ENCODE data around the gene DEPDC5. TPM values are rescaled to one million over a fixed set of nuclear protein-coding genes. Genes with fewer than 3 reads are reported as not detected.

Gene DEPDC5
- total RNA-seq, 1 experiment from 2014 or later, result 13.3 TPM

DNA sequence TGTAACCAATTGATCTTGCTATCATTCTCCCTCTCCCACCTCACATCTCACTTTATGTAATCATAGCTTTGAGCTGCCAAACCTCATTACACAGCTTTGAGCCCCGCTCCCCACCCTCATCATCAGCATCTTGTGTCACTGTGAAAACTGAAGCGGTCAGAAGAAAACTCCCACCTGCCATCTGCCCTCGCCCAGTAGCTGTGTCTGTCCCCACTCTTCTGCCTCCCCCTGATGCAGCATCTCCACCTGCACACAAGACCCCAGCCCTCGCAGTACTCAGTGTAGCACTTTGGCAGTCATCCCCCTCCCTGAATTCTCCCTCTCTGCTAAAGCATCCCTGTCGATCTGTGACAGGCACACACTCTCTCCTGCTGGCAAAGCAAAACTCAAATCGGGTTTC is 130.2 kb downstream of the DEPDC5 start:
- CTCF ChIA-PET, result interaction anchor here (0.5 to 1.4 kb wide), 2 partner anchors 13 to 722 kb away, joined by 3 to 4 read pairs; no protein-coding TSS in a partner anchor
- intact Hi-C loops (cut with micrococcal nuclease), result no loop called here
- no peaks in the 10 kb centered on the region for H3K27me3 Mint-ChIP-seq (ENCODE audit: insufficient read depth, unreplicated experiment)
- POLR2A ChIA-PET, result no interaction called here
- no peak for DNase-seq (ENCODE audit: unreplicated experiment)
- H3K36me3 Mint-ChIP-seq (ENCODE audit: insufficient read depth, unreplicated experiment), result peaks cover 41% of the 10 kb centered on the region
- H3K4me1 Mint-ChIP-seq (ENCODE audit: insufficient read depth, unreplicated experiment), result no peaks in the 10 kb centered on the region
- no peaks in the 10 kb centered on the region for H3K9me3 Mint-ChIP-seq (ENCODE audit: unreplicated experiment)
- TF ChIP-seq, protein P1, sequence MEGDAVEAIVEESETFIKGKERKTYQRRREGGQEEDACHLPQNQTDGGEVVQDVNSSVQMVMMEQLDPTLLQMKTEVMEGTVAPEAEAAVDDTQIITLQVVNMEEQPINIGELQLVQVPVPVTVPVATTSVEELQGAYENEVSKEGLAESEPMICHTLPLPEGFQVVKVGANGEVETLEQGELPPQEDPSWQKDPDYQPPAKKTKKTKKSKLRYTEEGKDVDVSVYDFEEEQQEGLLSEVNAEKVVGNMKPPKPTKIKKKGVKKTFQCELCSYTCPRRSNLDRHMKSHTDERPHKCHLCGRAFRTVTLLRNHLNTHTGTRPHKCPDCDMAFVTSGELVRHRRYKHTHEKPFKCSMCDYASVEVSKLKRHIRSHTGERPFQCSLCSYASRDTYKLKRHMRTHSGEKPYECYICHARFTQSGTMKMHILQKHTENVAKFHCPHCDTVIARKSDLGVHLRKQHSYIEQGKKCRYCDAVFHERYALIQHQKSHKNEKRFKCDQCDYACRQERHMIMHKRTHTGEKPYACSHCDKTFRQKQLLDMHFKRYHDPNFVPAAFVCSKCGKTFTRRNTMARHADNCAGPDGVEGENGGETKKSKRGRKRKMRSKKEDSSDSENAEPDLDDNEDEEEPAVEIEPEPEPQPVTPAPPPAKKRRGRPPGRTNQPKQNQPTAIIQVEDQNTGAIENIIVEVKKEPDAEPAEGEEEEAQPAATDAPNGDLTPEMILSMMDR (IDR thresholded peaks at IDR 0.05; ENCODE audit: unreplicated experiment), result no peak
- no TSS peak for BruUV-seq (replicated peaks)
- H3K27ac Mint-ChIP-seq (ENCODE audit: low read depth, unreplicated experiment), result no peak overlapping the region
- H3K4me3 Mint-ChIP-seq (ENCODE audit: unreplicated experiment), result no peak overlapping the region

DNA sequence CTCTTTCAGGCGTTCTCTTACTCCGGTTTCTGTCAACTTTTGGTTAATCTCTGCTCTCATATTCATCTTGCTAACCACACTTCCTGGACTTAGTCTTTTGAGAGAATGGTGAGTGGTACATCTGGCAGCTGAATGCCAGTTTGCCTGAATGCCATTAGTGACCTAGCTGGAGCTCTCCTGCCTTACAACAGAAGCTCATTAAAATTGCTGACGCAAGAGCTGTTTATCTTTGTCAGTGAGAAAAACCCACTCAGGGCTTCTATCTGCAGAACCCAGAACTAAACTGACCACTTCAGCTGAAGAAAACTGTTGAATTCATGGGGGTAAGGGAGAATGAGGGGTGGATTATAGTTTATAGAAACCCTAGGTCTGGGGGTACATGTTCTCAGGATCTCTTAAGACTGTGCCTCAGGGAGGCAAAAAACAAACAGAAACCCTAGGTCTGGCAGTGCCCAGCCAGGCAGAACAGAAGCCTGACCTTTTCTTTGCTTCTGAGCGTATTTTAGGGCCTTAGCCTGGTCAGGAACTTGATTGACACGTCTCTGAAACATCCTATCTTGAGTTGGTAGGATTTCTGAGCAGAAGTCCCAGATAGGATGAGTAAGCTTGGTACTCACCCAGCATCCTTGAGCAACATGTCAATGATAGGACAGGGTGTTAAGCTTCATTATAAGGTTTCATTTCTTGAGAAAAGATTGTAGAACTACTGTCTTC is 137.7 kb downstream of the DEPDC5 start:
- no peak for DNase-seq (ENCODE audit: unreplicated experiment)
- H3K9me3 Mint-ChIP-seq (ENCODE audit: unreplicated experiment), result no peaks in the 10 kb centered on the region
- ChIA-PET POLR2A (interaction anchor here (0.7 kb wide), 1 partner anchor 731 kb away, joined by 3 read pairs; no protein-coding TSS in a partner anchor), CTCF (interaction anchor here (0.5 to 1.4 kb wide), 3 partner anchors 79 to 330 kb away, joined by 3 read pairs; no protein-coding TSS in a partner anchor)
- no peaks in the 10 kb centered on the region for H3K27me3 Mint-ChIP-seq (ENCODE audit: insufficient read depth, unreplicated experiment)
- TF ChIP-seq, protein P1 (IDR thresholded peaks at IDR 0.05; ENCODE audit: unreplicated experiment), result no peak
- BruUV-seq (replicated peaks), result no TSS peak
- peaks cover 35% of the 10 kb centered on the region for H3K36me3 Mint-ChIP-seq (ENCODE audit: insufficient read depth, unreplicated experiment)
- H3K27ac Mint-ChIP-seq (ENCODE audit: low read depth, unreplicated experiment), result no peak overlapping the region
- no peaks in the 10 kb centered on the region for H3K4me1 Mint-ChIP-seq (ENCODE audit: insufficient read depth, unreplicated experiment)
- intact Hi-C loops (cut with micrococcal nuclease), result no loop called here
- no peak overlapping the region for H3K4me3 Mint-ChIP-seq (ENCODE audit: unreplicated experiment)

DNA sequence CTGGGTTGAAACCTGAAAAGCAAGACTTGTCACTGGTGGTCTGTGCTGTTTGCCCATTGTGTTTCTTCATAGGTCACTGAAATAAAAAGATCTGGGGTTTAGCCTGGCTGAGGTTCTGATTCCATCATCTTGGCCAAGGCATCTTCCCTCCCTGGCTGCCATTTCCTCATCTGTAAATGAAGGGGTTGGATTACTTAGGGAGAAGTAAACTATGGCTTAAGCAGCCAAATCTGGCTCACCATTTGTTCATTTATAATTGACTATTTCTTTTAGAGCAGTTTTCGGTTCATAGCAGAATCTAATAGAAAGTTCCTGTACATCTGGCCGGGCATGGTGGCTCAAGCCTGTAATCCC is 138.2 kb downstream of the DEPDC5 start:
- Mint-ChIP-seq H3K36me3 (ENCODE audit: insufficient read depth, unreplicated experiment) (peaks cover 29% of the 10 kb centered on the region), H3K4me3 (ENCODE audit: unreplicated experiment) (no peak overlapping the region), H3K27me3 (ENCODE audit: insufficient read depth, unreplicated experiment) (no peaks in the 10 kb centered on the region), H3K9me3 (ENCODE audit: unreplicated experiment) (no peaks in the 10 kb centered on the region), H3K4me1 (ENCODE audit: insufficient read depth, unreplicated experiment) (no peaks in the 10 kb centered on the region), H3K27ac (ENCODE audit: low read depth, unreplicated experiment) (no peak overlapping the region)
- ChIA-PET CTCF (interaction anchor here (0.7 to 1.4 kb wide), 2 partner anchors 78 to 330 kb away, joined by 3 read pairs; no protein-coding TSS in a partner anchor), POLR2A (no interaction called here)
- DNase-seq (ENCODE audit: unreplicated experiment), result no peak
- no TSS peak for BruUV-seq (replicated peaks)
- intact Hi-C loops (cut with micrococcal nuclease), result no loop called here
- TF ChIP-seq, protein P1 (IDR thresholded peaks at IDR 0.05; ENCODE audit: unreplicated experiment), result no peak

DNA sequence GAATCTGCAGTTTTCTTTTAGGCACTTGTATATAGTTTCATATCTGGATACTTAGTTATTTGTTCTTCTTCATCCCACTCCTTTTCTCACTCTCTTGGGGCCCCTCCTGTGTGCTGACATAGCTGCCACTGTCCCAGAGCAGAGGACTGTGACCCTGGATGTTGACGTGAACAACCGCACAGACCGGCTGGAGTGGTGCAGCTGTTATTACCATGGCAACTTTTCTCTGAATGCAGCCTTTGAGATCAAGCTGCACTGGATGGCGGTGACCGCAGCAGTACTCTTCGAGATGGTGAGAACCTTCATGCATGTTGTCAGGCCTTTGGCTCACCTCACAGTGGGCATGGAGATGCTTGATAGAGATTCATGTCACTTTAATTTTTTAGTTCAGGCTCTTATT is 139.6 kb downstream of the DEPDC5 start:
- Mint-ChIP-seq H3K27me3 (ENCODE audit: insufficient read depth, unreplicated experiment) (no peaks in the 10 kb centered on the region), H3K9me3 (ENCODE audit: unreplicated experiment) (no peaks in the 10 kb centered on the region), H3K4me3 (ENCODE audit: unreplicated experiment) (no peak overlapping the region), H3K36me3 (ENCODE audit: insufficient read depth, unreplicated experiment) (peaks cover 32% of the 10 kb centered on the region), H3K27ac (ENCODE audit: low read depth, unreplicated experiment) (no peak overlapping the region), H3K4me1 (ENCODE audit: insufficient read depth, unreplicated experiment) (no peaks in the 10 kb centered on the region)
- no peak for DNase-seq (ENCODE audit: unreplicated experiment)
- BruUV-seq (replicated peaks), result no TSS peak
- CTCF ChIA-PET, result interaction anchor here (0.7 kb wide), 1 partner anchor 47 kb away, joined by 3 read pairs; no protein-coding TSS in a partner anchor
- TF ChIP-seq, protein P1 (IDR thresholded peaks at IDR 0.05; ENCODE audit: unreplicated experiment), result no peak
- POLR2A ChIA-PET, result no interaction called here
- intact Hi-C loops (cut with micrococcal nuclease), result no loop called here

Measured in MCF 10A (cell line).